ENCODE data around the gene TEAD2. TPM values are rescaled to one million over a fixed set of nuclear protein-coding genes. Genes with fewer than 3 reads are reported as not detected.

Gene TEAD2
- total RNA-seq, 4 donors from 2014 or later = 1.3 to 17.6 (median 9.8) TPM

DNA sequence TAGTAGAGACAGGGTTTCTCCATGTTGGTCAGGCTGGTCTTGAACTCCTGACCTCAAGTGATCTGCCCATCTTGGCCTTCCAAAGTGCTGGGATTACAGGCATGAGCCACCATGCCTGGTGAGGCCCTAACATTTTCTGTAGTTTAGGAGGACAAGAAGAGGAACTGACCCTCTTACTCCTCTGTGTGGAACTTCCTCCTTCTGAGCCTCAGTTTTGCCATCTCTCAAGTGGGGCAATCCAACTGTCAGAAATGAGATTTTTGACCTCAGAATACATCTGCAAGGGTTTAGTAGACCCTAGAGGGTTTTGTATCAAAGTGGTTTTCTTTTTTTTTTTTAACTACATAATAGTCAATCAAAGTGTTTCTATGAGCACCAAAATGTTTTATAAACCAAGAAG, 3.9 kb upstream of the TEAD2 start:
- DNase-seq (ENCODE audit: low spot score in 2 of 2) = no peak
- intact Hi-C loops (cut with DNase I; ENCODE audit: low total_unique reads) = no loop called here
- H3K4me3 ChIP-seq (ENCODE audit: low read depth, poor library complexity, severe bottlenecking) = no peak overlapping the region
- no peak for TF ChIP-seq POLR2A (IDR thresholded peaks at IDR 0.05)
- TF ChIP-seq, protein P1, sequence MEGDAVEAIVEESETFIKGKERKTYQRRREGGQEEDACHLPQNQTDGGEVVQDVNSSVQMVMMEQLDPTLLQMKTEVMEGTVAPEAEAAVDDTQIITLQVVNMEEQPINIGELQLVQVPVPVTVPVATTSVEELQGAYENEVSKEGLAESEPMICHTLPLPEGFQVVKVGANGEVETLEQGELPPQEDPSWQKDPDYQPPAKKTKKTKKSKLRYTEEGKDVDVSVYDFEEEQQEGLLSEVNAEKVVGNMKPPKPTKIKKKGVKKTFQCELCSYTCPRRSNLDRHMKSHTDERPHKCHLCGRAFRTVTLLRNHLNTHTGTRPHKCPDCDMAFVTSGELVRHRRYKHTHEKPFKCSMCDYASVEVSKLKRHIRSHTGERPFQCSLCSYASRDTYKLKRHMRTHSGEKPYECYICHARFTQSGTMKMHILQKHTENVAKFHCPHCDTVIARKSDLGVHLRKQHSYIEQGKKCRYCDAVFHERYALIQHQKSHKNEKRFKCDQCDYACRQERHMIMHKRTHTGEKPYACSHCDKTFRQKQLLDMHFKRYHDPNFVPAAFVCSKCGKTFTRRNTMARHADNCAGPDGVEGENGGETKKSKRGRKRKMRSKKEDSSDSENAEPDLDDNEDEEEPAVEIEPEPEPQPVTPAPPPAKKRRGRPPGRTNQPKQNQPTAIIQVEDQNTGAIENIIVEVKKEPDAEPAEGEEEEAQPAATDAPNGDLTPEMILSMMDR (IDR thresholded peaks at IDR 0.05) = no peak

DNA sequence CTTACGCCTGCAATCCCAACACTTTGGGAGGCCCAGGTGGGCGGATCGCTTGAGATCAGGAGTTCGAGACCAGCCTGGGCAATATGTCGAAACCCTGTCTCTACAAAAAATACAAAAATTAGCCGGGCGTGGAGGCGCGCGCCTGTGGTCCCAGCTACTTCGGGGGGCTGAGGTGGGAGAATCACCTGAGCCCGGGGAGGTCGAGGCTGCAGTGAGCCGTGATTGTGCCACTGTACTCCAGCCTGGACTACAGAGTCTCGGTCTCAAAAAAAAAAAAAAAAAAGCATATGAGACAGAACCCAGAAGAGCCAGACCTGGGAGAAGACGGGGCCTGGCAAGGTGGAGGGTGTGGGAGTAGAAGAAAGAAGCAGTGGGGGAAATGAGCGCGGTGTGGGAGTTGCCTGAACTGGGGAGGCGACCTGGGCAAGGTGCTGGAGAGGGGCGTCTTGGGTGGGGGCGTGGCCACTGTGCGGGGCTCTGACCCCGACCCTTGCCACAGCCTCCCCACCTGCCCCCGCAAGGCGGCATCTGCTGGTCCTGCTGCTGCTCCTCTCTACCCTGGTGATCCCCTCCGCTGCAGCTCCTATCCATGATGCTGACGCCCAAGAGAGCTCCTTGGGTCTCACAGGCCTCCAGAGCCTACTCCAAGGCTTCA, 2.0 kb upstream of the TEAD2 start:
- TF ChIP-seq POLR2A (IDR thresholded peaks at IDR 0.05) = no peak
- TF ChIP-seq, protein P1 (IDR thresholded peaks at IDR 0.05) = no peak
- intact Hi-C loops (cut with DNase I; ENCODE audit: low total_unique reads) = no loop called here
- no peak for DNase-seq (ENCODE audit: low spot score in 2 of 2)
- no peak overlapping the region for H3K4me3 ChIP-seq (ENCODE audit: low read depth, poor library complexity, severe bottlenecking)
- WGBS, 2 donors = 78% methylated on average over 27 of the region's 27 CpGs

DNA sequence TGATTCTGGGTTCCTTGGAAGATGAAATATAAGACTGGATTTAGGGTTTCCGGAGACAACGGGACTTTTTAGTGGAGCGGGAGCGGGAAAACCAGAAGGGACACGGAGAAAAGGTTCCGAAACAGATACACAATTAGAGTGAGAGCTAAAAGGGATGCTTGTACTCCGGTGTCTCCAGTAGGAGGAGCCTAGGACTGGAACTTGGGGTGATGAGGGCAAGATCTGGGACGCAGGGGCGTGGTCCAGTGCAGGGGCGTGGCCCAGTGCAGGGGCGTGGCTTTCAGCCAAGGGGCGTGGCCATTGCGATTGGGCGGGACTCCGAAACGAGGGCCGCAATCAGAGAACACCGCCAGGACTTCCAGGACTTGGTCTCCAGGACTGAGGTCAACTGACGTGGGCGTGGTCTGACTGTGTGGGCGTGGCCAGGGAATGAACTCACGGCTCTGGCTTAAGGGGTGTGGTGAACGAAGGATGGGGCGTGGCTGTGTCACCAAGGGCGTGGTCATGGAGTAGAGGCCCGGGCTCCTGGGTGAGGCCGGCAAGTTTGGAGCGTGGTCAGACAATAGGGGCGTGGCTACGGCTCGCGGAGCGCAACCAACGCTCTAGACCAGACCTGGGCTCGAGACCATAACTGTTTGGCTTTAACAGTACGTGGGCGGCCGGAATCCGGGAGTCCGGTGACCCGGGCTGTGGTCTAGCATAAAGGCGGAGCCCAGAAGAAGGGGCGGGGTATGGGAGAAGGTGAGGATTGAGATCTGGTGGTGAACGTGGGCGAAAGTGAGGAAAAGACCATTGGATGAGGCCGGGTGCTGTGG, 1.3 kb upstream of the TEAD2 start, which contains the start of gene DKKL1:
TSS of gene DKKL1 (plus strand) at position 610 of the 815 bp plus-strand sequence. CDS start at position 732, 122 bp downstream.
- 3% methylated on average over 46 of the region's 46 CpGs for WGBS, 2 donors
- peak; percentile 98 to 100 for DNase-seq (ENCODE audit: low spot score in 2 of 2)
- TF ChIP-seq POLR2A (IDR thresholded peaks at IDR 0.05) = no peak
- TF ChIP-seq, protein P1 (IDR thresholded peaks at IDR 0.05) = no peak
- no peak within 1 kb of the TSS for H3K4me3 ChIP-seq (ENCODE audit: low read depth, poor library complexity, severe bottlenecking)
- intact Hi-C loops (cut with DNase I; ENCODE audit: low total_unique reads) = no loop called here

DNA sequence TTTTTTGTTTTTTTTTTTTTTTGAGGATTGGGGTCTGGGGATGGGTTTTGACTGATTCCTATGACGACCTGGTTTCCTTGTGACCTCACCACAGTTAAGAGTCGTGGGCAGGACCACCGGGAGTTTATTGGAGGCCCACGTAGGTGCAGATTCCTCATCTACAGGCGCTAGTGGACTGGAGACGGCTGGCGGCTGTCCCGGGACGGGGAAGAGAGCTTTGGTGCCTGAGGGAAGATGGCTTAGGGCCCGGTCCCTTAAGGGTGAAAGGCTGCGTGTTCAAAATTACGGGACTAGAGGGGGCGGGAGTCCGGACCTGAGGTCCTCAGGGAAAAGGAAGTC, 682 bp upstream of the TEAD2 start:
- H3K4me3 ChIP-seq (ENCODE audit: low read depth, poor library complexity, severe bottlenecking) = no peak overlapping the region
- TF ChIP-seq POLR2A (IDR thresholded peaks at IDR 0.05) = no peak
- TF ChIP-seq, protein P1 (IDR thresholded peaks at IDR 0.05) = no peak
- intact Hi-C loops (cut with DNase I; ENCODE audit: low total_unique reads) = no loop called here
- WGBS, 2 donors = 1 to 2% methylated on average over 14 of the region's 14 CpGs
- no peak for DNase-seq (ENCODE audit: low spot score in 2 of 2)

DNA sequence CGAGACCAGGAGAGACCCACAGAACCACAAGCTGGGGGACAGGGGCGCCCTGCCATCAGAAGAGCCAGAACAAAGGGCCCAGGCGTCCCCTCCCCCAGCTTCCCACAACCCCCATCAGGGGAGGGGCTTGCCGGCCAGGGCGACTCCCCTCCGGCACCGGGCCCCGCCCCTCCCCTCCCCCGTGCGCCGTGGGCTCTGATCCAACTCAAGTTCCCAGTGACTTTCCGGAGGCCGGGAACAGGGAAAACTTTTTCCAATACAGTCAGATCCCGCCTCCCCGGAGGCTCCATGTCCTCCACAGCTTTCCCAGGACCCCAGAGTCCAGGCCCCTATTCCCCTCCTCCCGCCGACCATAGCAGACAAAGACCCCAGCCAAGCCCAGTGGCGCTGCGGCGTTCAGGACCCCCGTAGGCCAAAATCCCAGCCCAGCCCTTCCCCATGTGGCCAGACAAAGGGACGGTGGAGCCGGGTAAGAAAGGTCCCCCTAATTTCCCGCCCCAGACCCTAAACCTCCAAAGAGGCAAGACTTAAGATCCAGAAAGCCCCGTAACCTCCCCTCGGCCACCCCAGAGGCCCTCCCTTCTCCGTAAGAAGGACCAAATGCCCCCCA, 673 bp downstream of the TEAD2 start:
- 5 to 6% methylated on average over 25 to 26 of the region's 27 CpGs for WGBS, 2 donors
- TF ChIP-seq POLR2A (IDR thresholded peaks at IDR 0.05) = no peak
- intact Hi-C loops (cut with DNase I; ENCODE audit: low total_unique reads) = no loop called here
- peak; percentile 55 to 95 for DNase-seq (ENCODE audit: low spot score in 2 of 2)
- H3K4me3 ChIP-seq (ENCODE audit: low read depth, poor library complexity, severe bottlenecking) = peak overlapping the region; percentile 40

All from lower leg skin (tissue), 4 donors.